PC-3 (cell line): ENCODE results near the gene CSF2. TPM values are rescaled to one million over a fixed set of nuclear protein-coding genes. Genes with fewer than 3 reads are reported as not detected.

Source experiments
- ATAC-seq: fragments of 200-7000 bp; cut with Tn5 transposase; 2 replicates; pipeline ENCODE4 v1.9.1; 2020; ENCODE audit warnings: mild to moderate bottlenecking, moderate library complexity
- BruUV-seq: library from RNA; stranded (reverse); fragments of 400-500 nt; replicated peaks from 2 replicates; lab custom pipeline; 2021; lab: Mats Ljungman, UMichigan
- CTCF ChIA-PET: fragments of 300-600 bp; sonication (Branson Sonifier 250); formaldehyde crosslinking; loops from one replicate; lab custom pipeline; 2022; ENCODE audit warnings: antibody characterized with exemption; lab: Charles Lee
- POLR2A ChIA-PET: fragments of 300-600 bp; sonication (Branson Sonifier 250); formaldehyde crosslinking; loops from one replicate; lab custom pipeline; 2022; ENCODE audit warnings: antibody characterized with exemption; ENCODE audit not compliant: unreplicated experiment; lab: Charles Lee
- DNase-seq: peaks from one replicate; pipeline ENCODE4 v3.0.0-alpha.2; 2015
- H2AFZ ChIP-seq: fragments of 300-600 bp; sonication (generic); 2 replicates; pipeline ENCODE4 v1.6.0; 2016; ENCODE audit warnings: antibody characterized with exemption, low read length
- H3F3A ChIP-seq: fragments of 300-600 bp; sonication (generic); one replicate; pipeline ENCODE4 v1.6.0; 2017; ENCODE audit warnings: antibody characterized with exemption, low read length, control low read depth, mild to moderate bottlenecking; ENCODE audit not compliant: unreplicated experiment
- H3K27ac ChIP-seq: fragments of 300-600 bp; sonication (generic); 2 replicates; pipeline ENCODE4 v1.5.1; 2016; ENCODE audit warnings: mild to moderate bottlenecking, low read length
- H3K27me3 ChIP-seq: fragments of 300-600 bp; sonication (generic); 2 replicates; pipeline ENCODE4 v1.6.1; 2016; ENCODE audit warnings: low read length, mixed read lengths
- H3K36me3 ChIP-seq: fragments of 300-600 bp; sonication (generic); 2 replicates; pipeline ENCODE4 v1.6.1; 2016; ENCODE audit warnings: low read depth, mixed run types, low read length, mixed read lengths
- H3K4me1 ChIP-seq: fragments of 300-600 bp; sonication (generic); 2 replicates; pipeline ENCODE4 v1.5.1; 2016; ENCODE audit warnings: low read length; ENCODE audit not compliant: insufficient read depth
- H3K4me2 ChIP-seq: fragments of 300-600 bp; sonication (generic); 2 replicates; pipeline ENCODE4 v1.6.0; 2016; ENCODE audit warnings: low read length
- H3K4me3 ChIP-seq: fragments of 300-600 bp; sonication (generic); 2 replicates; pipeline ENCODE4 v1.5.1; 2016; ENCODE audit warnings: mild to moderate bottlenecking, low read length, mixed read lengths
- H3K79me2 ChIP-seq: fragments of 300-600 bp; sonication (generic); 2 replicates; pipeline ENCODE4 v1.6.1; 2017; ENCODE audit warnings: low read length, mixed read lengths
- H3K9ac ChIP-seq: fragments of 300-600 bp; sonication (generic); 2 replicates; pipeline ENCODE4 v1.6.0; 2016; ENCODE audit warnings: mild to moderate bottlenecking, low read length
- H3K9me2 ChIP-seq: fragments of 300-600 bp; sonication (generic); replicated peaks from 2 replicates; pipeline ENCODE4 v1.6.1; 2016; ENCODE audit warnings: mixed run types, low read length, mixed read lengths
- H3K9me3 ChIP-seq: fragments of 300-600 bp; sonication (generic); 2 replicates; pipeline ENCODE4 v1.6.1; 2016; ENCODE audit warnings: low read length, mixed read lengths
- H4K20me1 ChIP-seq: fragments of 300-600 bp; sonication (generic); 2 replicates; pipeline ENCODE4 v1.6.1; 2016; ENCODE audit warnings: low read length, mixed read lengths
- EZH2 ChIP-seq: fragments of 300-600 bp; sonication (generic); IDR thresholded peaks from one replicate; pipeline ENCODE4 v1.6.1; 2017; ENCODE audit warnings: antibody characterized with exemption, mild to moderate bottlenecking, low read length; ENCODE audit not compliant: unreplicated experiment
- EZH2phosphoT487 ChIP-seq: fragments of 300-600 bp; sonication (generic); IDR thresholded peaks from 2 replicates; pipeline ENCODE4 v1.6.1; 2018; ENCODE audit warnings: mild to moderate bottlenecking, antibody characterized with exemption, low read length, borderline replicate concordance
- intact Hi-C: fragments of 100-400 bp; cut with micrococcal nuclease; formaldehyde crosslinking; loops from 2 replicates; pipeline ENCODE4 v1.9.0; 2023
- total RNA-seq: library from RNA; depleted of rRNA; stranded (reverse); fragments of >200 nt; gene quantifications from 2 replicates; pipeline ENCODE4 v1.2.3, GENCODE V29; 2014
- TF ChIP-seq, protein P1 (sequence below): fragments of 300-600 bp; sonication (generic); conservative IDR thresholded peaks from 2 replicates; pipeline ENCODE4 v1.5.1; 2017; ENCODE audit warnings: antibody characterized with exemption, low read depth, mild to moderate bottlenecking, low read length

CSF2 gene
- total RNA-seq, 1 experiment from 2014 or later = 93.6 TPM

DNA sequence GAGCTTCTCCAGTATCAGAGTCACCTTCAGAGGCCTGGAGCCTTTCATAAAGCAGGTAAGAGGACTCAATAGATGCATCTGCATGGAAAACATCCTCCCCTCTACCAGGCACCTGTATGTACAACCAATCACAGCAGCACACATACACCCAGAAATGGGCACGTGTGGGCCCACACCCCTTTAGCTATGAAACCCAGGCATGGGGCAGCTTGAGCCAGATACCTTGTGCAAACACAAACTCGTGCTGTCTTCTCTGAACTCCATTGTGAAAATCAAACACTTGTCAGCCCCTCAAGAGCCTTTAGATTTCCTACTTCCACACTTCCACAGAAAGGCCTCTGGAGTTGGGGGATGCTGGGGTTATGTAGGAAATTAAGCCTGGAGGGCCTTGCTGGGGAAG, 1.1 kb upstream of the CSF2 start:
- peak overlapping the region; percentile 97 for H3K27ac ChIP-seq
- intact Hi-C loops = loop anchor here (2.0 kb wide), 2 partner anchors 30 to 62 kb away; no protein-coding TSS in a partner anchor
- CTCF ChIA-PET = no interaction called here

DNA sequence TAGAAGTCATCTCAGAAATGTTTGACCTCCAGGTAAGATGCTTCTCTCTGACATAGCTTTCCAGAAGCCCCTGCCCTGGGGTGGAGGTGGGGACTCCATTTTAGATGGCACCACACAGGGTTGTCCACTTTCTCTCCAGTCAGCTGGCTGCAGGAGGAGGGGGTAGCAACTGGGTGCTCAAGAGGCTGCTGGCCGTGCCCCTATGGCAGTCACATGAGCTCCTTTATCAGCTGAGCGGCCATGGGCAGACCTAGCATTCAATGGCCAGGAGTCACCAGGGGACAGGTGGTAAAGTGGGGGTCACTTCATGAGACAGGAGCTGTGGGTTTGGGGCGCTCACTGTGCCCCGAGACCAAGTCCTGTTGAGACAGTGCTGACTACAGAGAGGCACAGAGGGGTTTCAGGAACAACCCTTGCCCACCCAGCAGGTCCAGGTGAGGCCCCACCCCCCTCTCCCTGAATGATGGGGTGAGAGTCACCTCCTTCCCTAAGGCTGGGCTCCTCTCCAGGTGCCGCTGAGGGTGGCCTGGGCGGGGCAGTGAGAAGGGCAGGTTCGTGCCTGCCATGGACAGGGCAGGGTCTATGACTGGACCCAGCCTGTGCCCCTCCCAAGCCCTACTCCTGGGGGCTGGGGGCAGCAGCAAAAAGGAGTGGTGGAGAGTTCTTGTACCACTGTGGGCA, 642 bp downstream of the CSF2 start:
- POLR2A ChIA-PET = interaction anchor here (1.1 kb wide), 1 partner anchor 20 kb away, joined by 3 read pairs; no protein-coding TSS in a partner anchor
- peak overlapping the region; percentile 84 for H3K4me2 ChIP-seq
- intact Hi-C loops = no loop called here

More for the DNA sequence above, 1.1 kb upstream of the CSF2 start:
- peaks cover 13% of the 10 kb centered on the region for H3K79me2 ChIP-seq
- H3K4me1 ChIP-seq = peaks cover 34% of the 10 kb centered on the region
- BruUV-seq = no TSS peak
- H3K27me3 ChIP-seq = no peaks in the 10 kb centered on the region
- ATAC-seq = no peak
- H3K4me3 ChIP-seq = no peak overlapping the region
- H2AFZ ChIP-seq = no peak overlapping the region
- peak overlapping the region; percentile 82; the same call in 1 of the 2 replicates for H3K9ac ChIP-seq
- no peaks in the 10 kb centered on the region for H3F3A ChIP-seq
- no peak for DNase-seq
- POLR2A ChIA-PET = no interaction called here
- TF ChIP-seq, protein P1, sequence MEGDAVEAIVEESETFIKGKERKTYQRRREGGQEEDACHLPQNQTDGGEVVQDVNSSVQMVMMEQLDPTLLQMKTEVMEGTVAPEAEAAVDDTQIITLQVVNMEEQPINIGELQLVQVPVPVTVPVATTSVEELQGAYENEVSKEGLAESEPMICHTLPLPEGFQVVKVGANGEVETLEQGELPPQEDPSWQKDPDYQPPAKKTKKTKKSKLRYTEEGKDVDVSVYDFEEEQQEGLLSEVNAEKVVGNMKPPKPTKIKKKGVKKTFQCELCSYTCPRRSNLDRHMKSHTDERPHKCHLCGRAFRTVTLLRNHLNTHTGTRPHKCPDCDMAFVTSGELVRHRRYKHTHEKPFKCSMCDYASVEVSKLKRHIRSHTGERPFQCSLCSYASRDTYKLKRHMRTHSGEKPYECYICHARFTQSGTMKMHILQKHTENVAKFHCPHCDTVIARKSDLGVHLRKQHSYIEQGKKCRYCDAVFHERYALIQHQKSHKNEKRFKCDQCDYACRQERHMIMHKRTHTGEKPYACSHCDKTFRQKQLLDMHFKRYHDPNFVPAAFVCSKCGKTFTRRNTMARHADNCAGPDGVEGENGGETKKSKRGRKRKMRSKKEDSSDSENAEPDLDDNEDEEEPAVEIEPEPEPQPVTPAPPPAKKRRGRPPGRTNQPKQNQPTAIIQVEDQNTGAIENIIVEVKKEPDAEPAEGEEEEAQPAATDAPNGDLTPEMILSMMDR = no peak
- TF ChIP-seq EZH2 = no peak
- no peak for TF ChIP-seq EZH2phosphoT487
- H3K9me2 ChIP-seq = no peaks in the 10 kb centered on the region
- no peaks in the 10 kb centered on the region for H4K20me1 ChIP-seq
- no peaks in the 10 kb centered on the region for H3K36me3 ChIP-seq
- 0 out of 2 replicates have a peak overlapping the region, but pooled peaks have one; percentile 84 for H3K4me2 ChIP-seq
- no peaks in the 10 kb centered on the region for H3K9me3 ChIP-seq

More for the DNA sequence above, 642 bp downstream of the CSF2 start:
- no peaks in the 10 kb centered on the region for H3K36me3 ChIP-seq
- H3K9me2 ChIP-seq = no peaks in the 10 kb centered on the region
- BruUV-seq = TSS peak; percentile 85
- H3K79me2 ChIP-seq = peaks cover 13% of the 10 kb centered on the region
- no peaks in the 10 kb centered on the region for H3K9me3 ChIP-seq
- no peaks in the 10 kb centered on the region for H3K27me3 ChIP-seq
- H4K20me1 ChIP-seq = no peaks in the 10 kb centered on the region
- no peak overlapping the region for H2AFZ ChIP-seq
- ATAC-seq = peak; percentile 37
- peaks cover 34% of the 10 kb centered on the region for H3K4me1 ChIP-seq
- peak overlapping the region; percentile 62 for H3K4me3 ChIP-seq
- H3F3A ChIP-seq = no peaks in the 10 kb centered on the region
- CTCF ChIA-PET = interaction anchor here (0.7 kb wide), 1 partner anchor 132 kb away, joined by 3 read pairs; no protein-coding TSS in a partner anchor
- peak overlapping the region; percentile 82 for H3K9ac ChIP-seq
- peak; percentile 23 for DNase-seq
- TF ChIP-seq, protein P1 = no peak
- no peak for TF ChIP-seq EZH2
- no peak for TF ChIP-seq EZH2phosphoT487
- H3K27ac ChIP-seq = peak overlapping the region; percentile 97
